HG03571 (cell line): ENCODE results near the gene RASGRP4.
A peak's percentile ranks its signal among the peaks of the same experiment; 100 is the strongest.
"Not testable (repeated sequence)": the region's sequence is repeated elsewhere in the genome, so short reads cannot be mapped to it uniquely, and the experiment has no call there.

Experiments used
- ATAC-seq: cut with Tn5 transposase; IDR thresholded peaks from one replicate; pipeline ENCODE4 v1.9.1; 2021; ENCODE audit not compliant: unreplicated experiment

The RASGRP4 gene

GRCh38 chr19:38417544-38418506 is 8.2 kb downstream of the RASGRP4 start:
- no peak for ATAC-seq

DNA sequence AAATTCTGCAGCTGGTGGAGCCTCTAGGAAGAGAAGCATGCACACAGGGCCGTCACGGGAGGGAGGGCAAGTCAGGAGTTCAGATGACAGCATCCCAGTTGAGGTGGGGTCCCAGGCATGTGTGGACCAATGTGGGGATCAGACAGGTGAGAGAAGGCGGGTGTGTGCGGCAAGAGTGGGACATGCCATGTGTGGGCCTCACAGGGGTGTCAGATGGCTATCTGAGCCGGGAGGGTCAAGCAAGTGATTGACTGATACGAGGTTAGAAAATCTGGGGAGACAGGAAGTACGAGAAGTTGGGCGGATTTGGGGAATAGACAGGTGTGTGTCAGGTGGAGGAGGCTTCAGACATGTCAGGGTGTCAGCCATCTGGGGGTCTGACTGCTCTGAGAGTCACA is 8.9 kb downstream of the RASGRP4 start:
- ATAC-seq: no peak

DNA sequence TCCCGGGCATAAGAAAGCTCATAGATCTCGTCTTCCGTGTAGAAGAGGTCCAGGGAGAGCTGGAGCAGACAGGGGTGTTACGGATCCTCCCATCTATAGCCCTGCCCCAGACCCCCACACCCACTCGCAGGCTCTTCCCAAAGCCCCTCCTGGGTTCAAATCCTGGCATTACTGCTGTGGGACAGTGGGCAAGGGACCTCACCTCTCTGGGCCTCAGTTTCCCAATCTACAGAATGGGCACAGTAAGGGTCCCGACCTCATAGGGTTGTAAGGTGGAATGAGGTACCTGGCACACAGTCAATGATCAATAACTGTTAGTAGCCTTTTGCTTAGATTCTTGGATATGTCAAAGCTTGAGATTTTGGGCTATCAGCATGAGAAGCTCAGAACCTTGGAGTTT is 12.6 kb downstream of the RASGRP4 start:
- no peak for ATAC-seq

DNA sequence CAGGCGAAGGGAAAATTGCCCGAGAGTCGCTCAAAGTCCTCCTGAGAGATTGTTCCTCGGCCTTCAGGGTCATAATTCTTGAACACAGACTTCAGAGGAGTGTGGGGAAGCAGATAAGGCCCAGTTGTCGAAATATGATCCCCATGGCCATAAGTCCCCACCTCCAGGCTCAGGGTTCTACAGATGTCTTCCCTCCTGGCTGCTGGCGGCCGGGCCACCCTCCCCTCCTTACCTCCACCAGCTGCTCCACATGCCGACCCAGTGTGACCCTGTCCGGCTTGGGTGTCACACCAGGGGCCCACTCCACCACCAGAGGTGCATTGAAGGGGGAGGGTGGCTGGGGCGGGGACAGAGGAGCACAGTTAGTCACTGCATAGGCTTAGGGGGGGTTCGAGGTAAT is 13.1 kb downstream of the RASGRP4 start:
- ATAC-seq: no peak

- no peak for ATAC-seq
These were observed 13.5 kb downstream of the RASGRP4 start for GRCh38 chr19:38412491-38412890.

GRCh38 chr19:38411898-38412297 is 14.1 kb downstream of the RASGRP4 start:
- not testable (repeated sequence) for ATAC-seq

DNA sequence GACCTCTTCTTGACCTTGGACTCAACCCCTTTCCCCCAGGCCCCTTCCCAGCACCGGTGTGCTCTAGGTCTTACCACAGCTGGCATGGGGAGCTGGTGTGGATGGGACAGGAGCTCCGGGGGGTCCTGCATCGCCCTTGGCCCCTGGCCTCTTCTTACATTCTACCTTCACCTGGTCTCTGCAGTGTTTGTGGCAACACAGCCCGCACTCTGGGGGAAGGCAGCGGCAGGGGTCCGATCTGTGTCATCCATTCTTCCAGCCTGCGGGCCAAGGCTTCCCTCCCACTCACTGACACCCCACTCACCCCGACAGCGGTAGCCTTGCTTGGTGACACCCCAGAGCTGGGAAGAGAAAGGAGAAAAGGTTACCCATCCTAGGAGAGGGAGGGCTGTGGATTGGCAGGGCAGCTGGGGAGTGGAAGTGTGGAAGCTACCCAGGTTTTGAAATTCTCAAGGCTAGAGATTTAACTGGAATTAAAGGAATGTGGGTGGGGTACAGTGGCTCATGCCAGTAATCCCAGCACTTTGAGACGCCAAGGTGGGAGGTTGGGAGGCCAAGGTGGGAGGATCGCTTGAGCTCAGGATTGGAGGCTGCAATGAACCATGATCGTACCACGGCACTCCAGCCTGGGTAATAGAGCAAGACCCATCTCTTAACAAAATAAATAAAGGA is 14.8 kb downstream of the RASGRP4 start:
- ATAC-seq: no peak

DNA sequence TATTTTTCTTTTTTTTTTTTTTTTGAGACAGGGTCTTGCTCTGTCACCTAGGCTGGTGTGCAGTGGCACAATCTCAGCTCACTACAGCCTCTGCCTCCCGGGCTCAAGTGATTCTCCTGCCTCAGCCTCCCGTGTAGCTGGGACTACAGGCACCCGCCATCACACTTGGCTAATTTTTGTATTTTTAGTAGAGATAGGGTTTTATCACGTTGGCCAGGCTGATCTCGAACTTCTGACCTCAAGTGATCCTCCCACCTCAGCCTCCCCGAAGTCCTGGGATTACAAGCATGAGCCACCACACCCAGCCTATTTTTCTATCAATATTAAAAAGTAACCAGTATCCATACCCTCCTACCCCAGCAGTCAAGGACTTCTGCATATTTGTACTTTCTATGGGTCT is 15.6 kb downstream of the RASGRP4 start:
- ATAC-seq: not testable (repeated sequence)

DNA sequence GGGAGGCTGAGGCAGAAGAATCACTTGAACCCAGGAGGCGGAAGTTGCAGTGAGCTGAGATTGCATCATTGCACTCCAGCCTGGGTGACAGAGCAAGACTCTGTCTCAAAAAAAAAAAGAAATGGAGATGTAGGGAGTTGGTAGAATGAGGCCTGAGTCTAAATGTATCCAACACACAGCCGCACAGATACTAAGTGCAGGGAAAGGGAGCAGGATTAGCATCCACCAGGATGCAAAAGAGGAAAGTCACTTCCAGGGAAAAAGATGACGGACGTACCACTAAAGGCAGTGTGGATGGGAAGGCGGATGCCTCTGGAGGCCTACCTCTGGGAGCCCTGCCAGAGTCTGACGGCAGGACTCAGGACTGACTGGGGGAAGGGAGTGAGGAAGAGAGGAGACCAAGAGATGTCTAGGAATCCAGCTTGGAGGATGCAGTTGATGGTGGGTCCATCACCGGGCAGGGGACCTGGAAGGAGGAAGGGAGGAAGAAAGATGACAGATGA is 16.3 kb downstream of the RASGRP4 start:
- no peak for ATAC-seq

DNA sequence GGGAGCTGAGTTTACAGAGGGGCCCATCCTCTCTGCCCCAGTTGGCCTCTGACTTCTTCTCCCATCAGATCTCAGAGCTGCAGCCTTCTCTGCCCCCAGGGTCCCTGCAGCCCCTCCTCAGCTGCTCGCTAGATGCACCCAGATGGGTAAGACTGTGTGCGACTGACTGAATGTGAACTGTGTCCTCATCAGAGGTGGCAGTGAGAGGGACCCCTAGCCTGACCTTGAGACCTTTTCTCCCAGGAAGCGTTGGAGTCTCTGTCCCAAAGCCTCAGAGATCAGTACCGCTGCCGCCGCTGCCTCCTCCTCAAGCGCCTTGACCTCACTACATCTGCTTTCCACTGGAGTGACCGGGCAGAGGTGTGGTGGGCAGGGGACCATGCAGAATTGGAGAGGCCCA is 20.7 kb downstream of the RASGRP4 start:
- no peak for ATAC-seq

GRCh38 chr19:38404858-38405257 is 21.2 kb downstream of the RASGRP4 start:
- ATAC-seq: no peak

DNA sequence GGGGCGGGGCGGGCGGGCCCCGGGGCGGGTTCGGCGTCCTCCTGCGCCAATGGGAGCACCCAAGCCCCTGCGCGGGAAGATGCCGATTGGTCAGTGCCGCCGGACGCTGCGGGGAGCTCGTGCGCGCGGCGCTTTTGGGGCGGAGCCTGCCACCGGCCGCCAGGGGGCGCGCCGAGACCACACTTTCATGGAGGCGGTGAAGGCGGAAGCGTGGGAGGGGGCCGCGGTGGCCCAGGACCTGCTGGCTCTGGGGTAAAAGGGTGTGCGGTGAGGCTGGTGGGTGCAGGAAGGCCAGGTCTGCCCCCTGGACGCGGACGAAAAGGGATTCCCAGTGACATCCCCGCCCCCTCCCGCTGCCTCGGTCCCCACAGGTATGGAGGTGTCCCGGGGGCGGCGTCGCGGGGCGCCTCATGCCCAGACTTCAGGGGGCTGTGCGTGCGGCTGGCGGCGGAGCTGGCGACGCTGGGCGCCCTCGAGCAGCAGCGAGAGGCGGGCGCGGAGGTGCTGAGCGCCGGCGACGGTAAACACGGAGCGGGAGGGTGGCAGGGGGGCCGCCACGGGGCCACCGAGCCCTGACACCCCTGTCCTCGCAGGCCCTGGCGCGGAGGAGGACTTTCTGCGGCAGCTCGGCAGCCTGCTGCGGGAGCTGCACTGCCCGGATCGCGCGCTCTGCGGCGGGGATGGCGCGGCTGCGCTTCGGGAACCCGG is 22.9 kb downstream of the RASGRP4 start, which contains the start of gene FAM98C:
Gene FAM98C (plus strand): TSS at position 127 of the 708 bp plus-strand sequence. CDS start 61 bp downstream, at position 188.
- ATAC-seq: peak; percentile 75

DNA sequence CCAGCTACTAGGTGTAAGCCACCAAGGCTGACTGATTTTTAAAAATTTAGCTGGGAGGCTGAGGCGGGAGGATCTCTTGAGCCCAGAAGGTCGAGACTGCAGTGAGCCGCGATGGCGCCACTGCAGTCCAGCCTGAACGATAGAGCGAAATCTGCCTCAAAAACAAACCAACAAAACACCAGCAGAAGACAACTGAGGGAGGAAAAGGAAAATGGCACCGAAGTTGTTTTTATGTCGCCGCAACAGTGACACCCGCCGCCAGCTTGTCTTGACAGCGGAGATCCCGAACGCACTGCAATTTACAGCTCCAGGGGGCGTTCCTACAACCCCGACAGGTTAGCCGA is 23.4 kb downstream of the RASGRP4 start:
- no peak for ATAC-seq

GRCh38 chr19:38401148-38401547 is 24.9 kb downstream of the RASGRP4 start:
- ATAC-seq: no peak

- no peak for ATAC-seq
These were observed 25.7 kb downstream of the RASGRP4 start for GRCh38 chr19:38400361-38400760.

DNA sequence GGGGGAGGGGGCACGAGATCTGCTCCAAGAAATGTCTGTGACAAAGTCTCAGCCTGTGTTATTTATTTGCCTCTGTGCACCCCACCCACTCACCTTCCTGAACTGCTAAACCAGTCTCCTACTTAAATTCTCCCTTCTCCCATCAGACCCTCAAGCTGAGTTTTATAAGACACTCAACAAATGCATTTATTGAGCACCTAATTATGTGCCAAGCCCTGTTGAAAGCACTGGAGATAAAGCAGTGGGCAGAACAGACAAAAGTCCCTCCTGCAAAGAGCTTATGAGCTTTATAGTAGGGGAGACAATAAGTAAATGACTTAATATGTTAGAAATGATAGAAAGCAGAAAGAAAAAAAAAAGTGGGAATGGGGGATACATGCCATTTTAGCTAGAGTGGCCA is 26.5 kb downstream of the RASGRP4 start:
- ATAC-seq: no peak

DNA sequence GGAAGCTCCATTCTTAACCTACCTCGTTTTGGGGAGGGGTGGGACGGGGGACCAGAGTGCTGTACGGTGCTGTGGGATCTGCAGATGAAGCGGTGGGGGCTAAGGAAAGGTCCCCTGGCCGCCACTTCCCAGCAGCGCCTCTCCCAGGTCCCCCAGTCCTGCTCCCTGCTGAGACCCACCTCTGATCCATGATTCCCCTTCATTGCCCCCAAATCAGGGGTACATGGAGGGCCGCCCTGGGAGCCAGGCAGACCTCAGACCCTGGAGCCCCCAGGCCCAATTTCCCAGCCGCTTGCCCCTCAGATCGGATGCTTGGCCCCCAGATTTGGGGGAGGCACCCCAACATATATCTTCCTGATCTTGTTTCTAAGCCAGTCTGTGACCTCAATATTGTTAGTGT is 26.9 kb downstream of the RASGRP4 start:
- ATAC-seq: no peak

- ATAC-seq: no peak
These were observed 30.5 kb downstream of the RASGRP4 start for GRCh38 chr19:38395381-38396114.

GRCh38 chr19:38394488-38394887 is 31.5 kb downstream of the RASGRP4 start:
- ATAC-seq: no peak

- no peak for ATAC-seq
These were observed 33.2 kb downstream of the RASGRP4 start for GRCh38 chr19:38392707-38393308.
